Ishikawa (cell line): ENCODE data around the gene ENDOU.

ENCODE experiments used
- EP300 ChIP-seq: IDR thresholded peaks from 2 replicates; pipeline ENCODE4 v1.6.1; 2012; ENCODE audit warnings: borderline replicate concordance
- REST ChIP-seq: IDR thresholded peaks from 2 replicates; pipeline ENCODE4 v1.6.1; 2012; ENCODE audit warnings: low read depth, mild to moderate bottlenecking
- YY1 ChIP-seq: IDR thresholded peaks from 2 replicates; pipeline ENCODE4 v1.6.1; 2012; ENCODE audit warnings: low read depth

DNA sequence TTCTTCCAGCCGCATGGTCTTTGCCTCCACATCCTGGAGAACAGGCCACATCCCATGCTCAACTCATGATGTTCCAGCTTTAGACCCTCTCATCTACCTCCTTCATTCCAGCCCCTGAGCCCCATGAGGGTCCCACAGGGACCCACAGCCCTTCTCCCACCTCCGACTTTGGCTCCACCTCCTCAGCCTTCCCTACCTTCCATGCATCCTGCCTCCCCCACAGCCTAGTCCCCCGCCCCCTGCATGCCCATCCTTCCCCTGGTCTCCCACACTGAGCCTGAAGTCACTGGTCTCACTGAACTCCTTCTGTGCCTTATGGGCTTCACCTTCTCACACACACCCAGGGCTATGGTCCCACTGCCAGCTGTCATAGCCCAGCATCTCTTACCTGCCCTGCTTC, 23.6 kb upstream of the ENDOU start:
- no peak for TF ChIP-seq EP300
- no peak for TF ChIP-seq REST
- TF ChIP-seq YY1 = no peak
